Measurements from ENCODE around the gene ZNF830. TPM values are rescaled to one million over a fixed set of nuclear protein-coding genes. Genes with fewer than 3 reads are reported as not detected.
A peak's percentile ranks its signal among the peaks of the same experiment; 100 is the strongest.
"Not testable (repeated sequence)": the region's sequence is repeated elsewhere in the genome, so short reads cannot be mapped to it uniquely, and the experiment has no call there.

Gene ZNF830
- total RNA-seq, 2 experiments from 2014 or later = 20.0 TPM

GRCh38 chr17:34990921-34991365, 29.6 kb downstream of the ZNF830 start:
- ChIA-PET POLR2A (interaction anchor here (0.5 to 1.4 kb wide), 3 partner anchors 9 to 63 kb away, joined by 5 to 13 read pairs (median 7); no protein-coding TSS in a partner anchor), CTCF (interaction anchor here (0.7 to 2.5 kb wide), 6 partner anchors 9 to 151 kb away, joined by 3 to 15 read pairs (median 6); partner anchors contain the start of genes NLE1 and RAD51D)
- no peak for DNase-seq
- H3K9me3 Mint-ChIP-seq (ENCODE audit: low read depth) = no peaks in the 10 kb centered on the region
- no peak for ATAC-seq
- H3K27me3 Mint-ChIP-seq = no peaks in the 10 kb centered on the region
- intact Hi-C loops (cut with DNase I, micrococcal nuclease) = loop anchor here in 1 of 2 experiments (10.0 kb wide), 1 partner anchor 754 kb away; no protein-coding TSS in a partner anchor
- no peak overlapping the region for H3K4me3 Mint-ChIP-seq
- H3K4me1 Mint-ChIP-seq = no peaks in the 10 kb centered on the region
- H3K27ac Mint-ChIP-seq = no peak overlapping the region
- H3K36me3 Mint-ChIP-seq (ENCODE audit: low read depth) = peaks cover 51% of the 10 kb centered on the region

GRCh38 chr17:34991606-34992005, 30.3 kb downstream of the ZNF830 start:
- ATAC-seq (no peak), DNase-seq (no peak)
- CTCF ChIA-PET = interaction anchor here (0.6 to 2.5 kb wide), 8 partner anchors 8 to 150 kb away, joined by 3 to 15 read pairs (median 4); partner anchors contain the start of genes NLE1 and RAD51D
- no peaks in the 10 kb centered on the region for H3K4me1 Mint-ChIP-seq
- no peaks in the 10 kb centered on the region for H3K9me3 Mint-ChIP-seq (ENCODE audit: low read depth)
- intact Hi-C loops (cut with DNase I, micrococcal nuclease) = loop anchor here in 1 of 2 experiments (10.0 kb wide), 1 partner anchor 753 kb away; no protein-coding TSS in a partner anchor
- H3K27ac Mint-ChIP-seq = no peak overlapping the region
- peaks cover 47% of the 10 kb centered on the region for H3K36me3 Mint-ChIP-seq (ENCODE audit: low read depth)
- H3K27me3 Mint-ChIP-seq = no peaks in the 10 kb centered on the region
- POLR2A ChIA-PET = interaction anchor here (0.5 to 1.4 kb wide), 2 partner anchors 10 to 50 kb away, joined by 5 to 7 read pairs; no protein-coding TSS in a partner anchor
- no peak overlapping the region for H3K4me3 Mint-ChIP-seq

GRCh38 chr17:34993031-34993430, 31.7 kb downstream of the ZNF830 start:
- POLR2A ChIA-PET = interaction anchor here (0.6 kb wide), 1 partner anchor 34 kb away, joined by 3 read pairs; no protein-coding TSS in a partner anchor
- H3K4me1 Mint-ChIP-seq = peaks cover under 1% of the 10 kb centered on the region
- ATAC-seq (no peak), DNase-seq (no peak)
- CTCF ChIA-PET = interaction anchor here (1.2 kb wide), 1 partner anchor 14 kb away, joined by 3 read pairs; no protein-coding TSS in a partner anchor
- intact Hi-C loops (cut with DNase I, micrococcal nuclease) = loop anchor here in 1 of 2 experiments (10.0 kb wide), 1 partner anchor 752 kb away; no protein-coding TSS in a partner anchor
- H3K4me3 Mint-ChIP-seq = no peak overlapping the region
- peaks cover 43% of the 10 kb centered on the region for H3K36me3 Mint-ChIP-seq (ENCODE audit: low read depth)
- no peaks in the 10 kb centered on the region for H3K27me3 Mint-ChIP-seq
- H3K27ac Mint-ChIP-seq = peak overlapping the region; percentile 8
- no peaks in the 10 kb centered on the region for H3K9me3 Mint-ChIP-seq (ENCODE audit: low read depth)

- DNase-seq (no peak), ATAC-seq (no peak)
- intact Hi-C loops (cut with DNase I, micrococcal nuclease) = loop anchor here in 1 of 2 experiments (10.0 kb wide), 1 partner anchor 748 kb away; no protein-coding TSS in a partner anchor
- no peak overlapping the region for H3K27ac Mint-ChIP-seq
- peaks cover 41% of the 10 kb centered on the region for H3K36me3 Mint-ChIP-seq (ENCODE audit: low read depth)
- no peaks in the 10 kb centered on the region for H3K27me3 Mint-ChIP-seq
- ChIA-PET POLR2A (no interaction called here), CTCF (interaction anchor here (1.0 to 2.3 kb wide), 8 partner anchors 11 to 123 kb away, joined by 3 to 8 read pairs (median 4); partner anchors contain the start of genes RAD51D and RFFL)
- no peak overlapping the region for H3K4me3 Mint-ChIP-seq
- peaks cover 6% of the 10 kb centered on the region for H3K4me1 Mint-ChIP-seq
- H3K9me3 Mint-ChIP-seq (ENCODE audit: low read depth) = no peaks in the 10 kb centered on the region
These were observed 35.3 kb downstream of the ZNF830 start for GRCh38 chr17:34996422-34997285.

- Mint-ChIP-seq H3K36me3 (ENCODE audit: low read depth) (peaks cover 40% of the 10 kb centered on the region), H3K27me3 (no peaks in the 10 kb centered on the region), H3K4me3 (no peak overlapping the region), H3K27ac (no peak overlapping the region), H3K4me1 (peaks cover 6% of the 10 kb centered on the region), H3K9me3 (ENCODE audit: low read depth) (no peaks in the 10 kb centered on the region)
- ChIA-PET POLR2A (no interaction called here), CTCF (interaction anchor here (1.0 to 2.3 kb wide), 8 partner anchors 11 to 123 kb away, joined by 3 to 8 read pairs (median 4); partner anchors contain the start of genes RAD51D and RFFL)
- intact Hi-C loops (cut with DNase I, micrococcal nuclease) = loop anchor here in 1 of 2 experiments (10.0 kb wide), 1 partner anchor 747 kb away; no protein-coding TSS in a partner anchor
- no peak for ATAC-seq
- no peak for DNase-seq
These were observed 36.1 kb downstream of the ZNF830 start for GRCh38 chr17:34997355-34997862.

GRCh38 chr17:34998205-34998604, 36.9 kb downstream of the ZNF830 start:
- peaks cover 36% of the 10 kb centered on the region for H3K36me3 Mint-ChIP-seq (ENCODE audit: low read depth)
- CTCF ChIA-PET = interaction anchor here (0.7 to 4.9 kb wide), 12 partner anchors 11 to 446 kb away, joined by 3 to 34 read pairs (median 4); partner anchors contain the start of genes RAD51D and RFFL
- H3K27ac Mint-ChIP-seq = peak overlapping the region; percentile 51
- H3K4me1 Mint-ChIP-seq = peaks cover 6% of the 10 kb centered on the region
- POLR2A ChIA-PET = no interaction called here
- H3K27me3 Mint-ChIP-seq = no peaks in the 10 kb centered on the region
- DNase-seq (peak; percentile 89), ATAC-seq (peak; percentile 100)
- H3K4me3 Mint-ChIP-seq = no peak overlapping the region
- H3K9me3 Mint-ChIP-seq (ENCODE audit: low read depth) = no peaks in the 10 kb centered on the region
- intact Hi-C loops (cut with DNase I, micrococcal nuclease) = loop anchor here (1.0 to 10.0 kb wide), 3 partner anchors 91 to 747 kb away; partner anchors contain the start of gene RAD51D (in 2 of the 2)

- no peak overlapping the region for H3K4me3 Mint-ChIP-seq
These were observed 38.1 kb downstream of the ZNF830 start for GRCh38 chr17:34999456-34999855.

GRCh38 chr17:35000965-35001364, 39.6 kb downstream of the ZNF830 start:
- H3K4me3 Mint-ChIP-seq; H3K9me3 Mint-ChIP-seq (ENCODE audit: low read depth); H3K4me1 Mint-ChIP-seq; H3K27ac Mint-ChIP-seq; intact Hi-C loops (cut with DNase I, micrococcal nuclease); ATAC-seq; H3K27me3 Mint-ChIP-seq; DNase-seq: not testable (repeated sequence)
- POLR2A ChIA-PET = interaction anchor here (0.6 kb wide), 1 partner anchor 239 kb away, joined by 5 read pairs; no protein-coding TSS in a partner anchor
- CTCF ChIA-PET = interaction anchor here (0.7 to 4.9 kb wide), 5 partner anchors 62 to 260 kb away, joined by 3 to 34 read pairs (median 4); partner anchors contain the start of gene RFFL
- peaks cover 37% of the 10 kb centered on the region for H3K36me3 Mint-ChIP-seq (ENCODE audit: low read depth)

More at GRCh38 chr17:34999456-34999855, 38.1 kb downstream of the ZNF830 start:
- ATAC-seq (no peak), DNase-seq (no peak)
- intact Hi-C loops (cut with DNase I, micrococcal nuclease) = loop anchor here in 1 of 2 experiments (10.0 kb wide), 1 partner anchor 745 kb away; no protein-coding TSS in a partner anchor
- ChIA-PET CTCF (interaction anchor here (0.8 to 4.9 kb wide), 14 partner anchors 8 to 142 kb away, joined by 3 to 34 read pairs (median 4); partner anchors contain the start of genes RAD51D and RFFL), POLR2A (no interaction called here)
- no peaks in the 10 kb centered on the region for H3K9me3 Mint-ChIP-seq (ENCODE audit: low read depth)
- peaks cover 40% of the 10 kb centered on the region for H3K36me3 Mint-ChIP-seq (ENCODE audit: low read depth)
- H3K27ac Mint-ChIP-seq = no peak overlapping the region
- peaks cover 6% of the 10 kb centered on the region for H3K4me1 Mint-ChIP-seq
- no peaks in the 10 kb centered on the region for H3K27me3 Mint-ChIP-seq

- ChIA-PET POLR2A (no interaction called here), CTCF (interaction anchor here (4.9 kb wide), 1 partner anchor 89 kb away, joined by 34 read pairs; no protein-coding TSS in a partner anchor)
- no peak overlapping the region for H3K4me3 Mint-ChIP-seq
- DNase-seq (no peak), ATAC-seq (no peak)
- no peaks in the 10 kb centered on the region for H3K9me3 Mint-ChIP-seq (ENCODE audit: low read depth)
- H3K27ac Mint-ChIP-seq = peak overlapping the region; percentile 27
- peaks cover 6% of the 10 kb centered on the region for H3K4me1 Mint-ChIP-seq
- H3K36me3 Mint-ChIP-seq (ENCODE audit: low read depth) = peaks cover 37% of the 10 kb centered on the region
- H3K27me3 Mint-ChIP-seq = no peaks in the 10 kb centered on the region
- intact Hi-C loops (cut with DNase I, micrococcal nuclease) = no loop called here
These were observed 40.2 kb downstream of the ZNF830 start for GRCh38 chr17:35001549-35001948.

- POLR2A ChIA-PET = no interaction called here
- Mint-ChIP-seq H3K4me3 (no peak overlapping the region), H3K27me3 (no peaks in the 10 kb centered on the region), H3K36me3 (ENCODE audit: low read depth) (peaks cover 37% of the 10 kb centered on the region), H3K4me1 (peaks cover 5% of the 10 kb centered on the region), H3K27ac (no peak overlapping the region), H3K9me3 (ENCODE audit: low read depth) (no peaks in the 10 kb centered on the region)
- no peak for ATAC-seq
- CTCF ChIA-PET = interaction anchor here (0.9 to 4.9 kb wide), 2 partner anchors 26 to 87 kb away, joined by 3 to 34 read pairs; no protein-coding TSS in a partner anchor
- DNase-seq = no peak
- intact Hi-C loops (cut with DNase I, micrococcal nuclease) = no loop called here
These were observed 41.7 kb downstream of the ZNF830 start for GRCh38 chr17:35002876-35003551.

Data from activated CD4-positive, alpha-beta T cell treated with anti-CD3 and anti-CD28 coated beads for 36 hours (primary cell).